ENCODE data around the gene DACT3.

The DACT3 gene

GRCh38 chr19:46656541-46656940 lies 4.4 kb downstream of the DACT3 start:
- H2BK5ac ChIP-seq (ENCODE audit: low read depth, low read length, poor library complexity), result no peak overlapping the region
- H3K36me3 ChIP-seq (ENCODE audit: control insufficient read depth in 1 of 2, insufficient read depth in 2 of 2, low read length in 2 of 2), result peaks cover 5 to 15% of the 10 kb centered on the region in 2 experiments
- no peak overlapping the region for H3K4me3 ChIP-seq (ENCODE audit: low read depth, low read length)
- no peak overlapping the region for H4K12ac ChIP-seq (ENCODE audit: low read depth, low read length)
- WGBS (ENCODE audit: extremely low coverage, insufficient coverage, insufficient read length), result no CpG with 5 or more reads among the region's 5 CpGs
- peaks cover 3% of the 10 kb centered on the region for H3K79me2 ChIP-seq (ENCODE audit: control insufficient read depth, insufficient read depth, low read length, poor library complexity)
- H3K4ac ChIP-seq (ENCODE audit: low read depth, low read length), result no peak overlapping the region
- H4K8ac ChIP-seq (ENCODE audit: low read depth, low read length), result no peak overlapping the region
- H3K23ac ChIP-seq (ENCODE audit: low read length), result no peak overlapping the region
- H3K4me2 ChIP-seq (ENCODE audit: low read length), result no peak overlapping the region
- no peak overlapping the region for H2BK12ac ChIP-seq (ENCODE audit: low read length)
- no peak overlapping the region for H2BK120ac ChIP-seq (ENCODE audit: insufficient read depth, low read length, poor library complexity)
- H3K9ac ChIP-seq (ENCODE audit: low read length), result no peak overlapping the region
- peaks cover 6% of the 10 kb centered on the region for H3K27me3 ChIP-seq (ENCODE audit: insufficient read depth, low read length)
- peaks cover 8% of the 10 kb centered on the region for H3K79me1 ChIP-seq (ENCODE audit: low read length)
- peaks cover 0 to 7% of the 10 kb centered on the region in 2 experiments for H3K4me1 ChIP-seq (ENCODE audit: control insufficient read depth in 1 of 2, insufficient read depth in 2 of 2, low read length in 2 of 2)
- no peak overlapping the region for H3K27ac ChIP-seq (ENCODE audit: low read depth, low read length)
- peak in 1 of 2 donors; percentile 31 for DNase-seq
- H3K14ac ChIP-seq (ENCODE audit: low read length), result no peak overlapping the region
- H3K18ac ChIP-seq (ENCODE audit: low read length), result no peak overlapping the region
- H2AK5ac ChIP-seq (ENCODE audit: low read length), result no peak overlapping the region
- no peaks in the 10 kb centered on the region for H3K9me3 ChIP-seq (ENCODE audit: insufficient read depth, low read depth, low read length)
- H2AFZ ChIP-seq (ENCODE audit: insufficient read depth, low read length, poor library complexity), result no peak overlapping the region
- H4K91ac ChIP-seq (ENCODE audit: low read depth, low read length), result no peak overlapping the region

GRCh38 chr19:46654621-46655152 lies 6.3 kb downstream of the DACT3 start:
- Histone ChIP-seq H2BK5ac (ENCODE audit: low read depth, low read length, poor library complexity) (no peak overlapping the region), H3K9ac (ENCODE audit: low read length) (no peak overlapping the region), H3K23ac (ENCODE audit: low read length) (no peak overlapping the region), H3K4me2 (ENCODE audit: low read length) (no peak overlapping the region), H3K36me3 (ENCODE audit: control insufficient read depth in 1 of 2, insufficient read depth in 2 of 2, low read length in 2 of 2) (peaks cover 5 to 15% of the 10 kb centered on the region in 2 experiments), H2BK120ac (ENCODE audit: insufficient read depth, low read length, poor library complexity) (no peak overlapping the region), H4K12ac (ENCODE audit: low read depth, low read length) (no peak overlapping the region), H2AK5ac (ENCODE audit: low read length) (no peak overlapping the region), H3K4me1 (ENCODE audit: control insufficient read depth in 1 of 2, insufficient read depth in 2 of 2, low read length in 2 of 2) (peaks cover 0 to 7% of the 10 kb centered on the region in 2 experiments), H2BK12ac (ENCODE audit: low read length) (no peak overlapping the region), H3K4me3 (ENCODE audit: low read depth, low read length) (no peak overlapping the region), H3K27ac (ENCODE audit: low read depth, low read length) (peak overlapping the region; percentile 2), H3K14ac (ENCODE audit: low read length) (no peak overlapping the region), H3K79me1 (ENCODE audit: low read length) (peaks cover 3% of the 10 kb centered on the region), H2AFZ (ENCODE audit: insufficient read depth, low read length, poor library complexity) (no peak overlapping the region), H3K9me3 (ENCODE audit: insufficient read depth, low read depth, low read length) (peaks cover 4% of the 10 kb centered on the region), H4K8ac (ENCODE audit: low read depth, low read length) (no peak overlapping the region), H3K4ac (ENCODE audit: low read depth, low read length) (no peak overlapping the region), H4K91ac (ENCODE audit: low read depth, low read length) (no peak overlapping the region), H3K79me2 (ENCODE audit: control insufficient read depth, insufficient read depth, low read length, poor library complexity) (no peaks in the 10 kb centered on the region), H3K18ac (ENCODE audit: low read length) (no peak overlapping the region), H3K27me3 (ENCODE audit: insufficient read depth, low read length) (peaks cover 2% of the 10 kb centered on the region)
- no CpG with 5 or more reads among the region's 16 CpGs for WGBS (ENCODE audit: extremely low coverage, insufficient coverage, insufficient read length)
- no peak for DNase-seq

DNA sequence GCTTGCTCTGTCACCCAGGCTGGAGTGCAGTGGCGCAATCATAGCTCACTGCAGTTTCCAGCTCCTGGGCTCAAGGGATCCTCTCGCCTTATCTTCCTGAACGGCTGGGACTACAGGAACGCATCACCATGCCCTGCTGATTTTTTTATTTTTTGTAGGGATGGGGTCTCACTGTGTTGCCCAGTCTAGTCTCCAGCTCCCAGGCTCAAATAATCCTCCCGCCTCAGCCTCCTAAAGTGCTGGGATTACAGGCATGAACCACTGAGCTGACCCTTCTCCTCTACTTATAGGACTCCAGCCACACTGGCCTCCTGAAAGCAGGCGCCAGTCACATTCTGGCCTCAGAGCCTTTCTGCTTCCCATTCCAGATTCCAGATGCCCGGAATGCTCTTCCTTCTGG lies 10.5 kb downstream of the DACT3 start:
- Histone ChIP-seq H2AK5ac (ENCODE audit: low read length) (no peak overlapping the region), H2BK5ac (ENCODE audit: low read depth, low read length, poor library complexity) (no peak overlapping the region), H2AFZ (ENCODE audit: insufficient read depth, low read length, poor library complexity) (no peak overlapping the region), H3K27ac (ENCODE audit: low read depth, low read length) (no peak overlapping the region), H4K12ac (ENCODE audit: low read depth, low read length) (no peak overlapping the region), H3K4ac (ENCODE audit: low read depth, low read length) (no peak overlapping the region), H2BK12ac (ENCODE audit: low read length) (no peak overlapping the region), H2BK120ac (ENCODE audit: insufficient read depth, low read length, poor library complexity) (no peak overlapping the region), H3K79me2 (ENCODE audit: control insufficient read depth, insufficient read depth, low read length, poor library complexity) (no peaks in the 10 kb centered on the region), H3K79me1 (ENCODE audit: low read length) (no peaks in the 10 kb centered on the region), H3K18ac (ENCODE audit: low read length) (no peak overlapping the region), H4K91ac (ENCODE audit: low read depth, low read length) (no peak overlapping the region), H3K9ac (ENCODE audit: low read length) (no peak overlapping the region), H3K4me3 (ENCODE audit: low read depth, low read length) (no peak overlapping the region), H3K36me3 (ENCODE audit: control insufficient read depth in 1 of 2, insufficient read depth in 2 of 2, low read length in 2 of 2) (peaks cover 5 to 21% of the 10 kb centered on the region in 2 experiments), H4K8ac (ENCODE audit: low read depth, low read length) (no peak overlapping the region), H3K14ac (ENCODE audit: low read length) (no peak overlapping the region), H3K4me1 (ENCODE audit: control insufficient read depth in 1 of 2, insufficient read depth in 2 of 2, low read length in 2 of 2) (peaks cover 0 to 4% of the 10 kb centered on the region in 2 experiments), H3K23ac (ENCODE audit: low read length) (no peak overlapping the region), H3K27me3 (ENCODE audit: insufficient read depth, low read length) (peaks cover 30% of the 10 kb centered on the region), H3K4me2 (ENCODE audit: low read length) (no peak overlapping the region), H3K9me3 (ENCODE audit: insufficient read depth, low read depth, low read length) (peaks cover 24% of the 10 kb centered on the region)
- peak in 1 of 2 donors; percentile 28 for DNase-seq
- WGBS (ENCODE audit: extremely low coverage, insufficient coverage, insufficient read length), result no CpG with 5 or more reads among the region's 7 CpGs

DNA sequence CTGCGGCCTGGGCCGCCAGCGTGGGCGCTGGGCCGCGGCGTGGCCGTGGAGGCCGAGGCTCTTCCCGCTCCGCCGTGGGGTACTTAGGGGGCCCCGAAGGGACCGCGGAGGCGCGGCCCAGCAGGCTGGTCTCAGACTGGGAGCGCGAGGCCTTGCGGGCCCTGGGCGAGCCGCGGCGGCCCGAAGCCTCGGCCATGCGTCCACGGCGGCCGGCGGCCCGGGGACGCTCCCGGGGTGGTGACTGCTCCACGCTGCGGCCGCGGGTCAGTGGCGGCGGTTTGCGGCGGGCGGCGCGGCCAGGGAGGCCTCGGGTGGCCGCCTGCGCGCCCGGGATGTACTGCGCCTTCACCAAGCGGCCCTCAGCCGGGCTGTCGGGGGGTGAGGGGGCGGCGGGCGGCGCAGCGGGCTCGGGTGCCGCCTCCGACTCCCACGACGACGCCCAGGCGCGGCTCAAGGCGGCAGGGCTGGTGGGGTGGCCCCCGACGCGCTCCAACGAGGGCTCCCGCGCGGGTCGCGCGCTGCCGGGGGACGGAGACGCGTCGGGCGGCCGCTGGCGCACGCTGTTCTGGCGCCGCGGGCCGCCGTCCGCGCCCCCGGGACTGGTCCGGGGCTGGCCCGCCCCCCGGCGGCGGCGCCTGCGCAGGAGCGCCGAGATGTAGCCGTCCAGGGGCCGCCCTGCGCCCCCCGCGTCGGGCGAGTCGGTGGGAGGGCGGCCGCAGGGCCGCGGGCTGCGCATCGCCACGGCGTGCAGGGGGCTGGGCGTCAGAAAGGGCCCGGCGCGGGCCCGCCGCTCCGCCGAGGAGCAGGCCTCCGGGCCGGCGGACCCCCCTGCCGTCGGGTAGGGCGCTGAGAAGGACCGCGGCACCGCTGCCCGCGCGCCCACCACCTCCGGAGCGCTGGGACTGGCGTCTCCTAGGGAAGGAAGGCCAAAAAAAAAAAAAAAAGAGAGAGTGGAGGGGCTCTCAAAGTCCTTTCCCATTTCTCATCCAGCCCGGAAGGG lies 11.7 kb downstream of the DACT3 start:
- Histone ChIP-seq H3K4me1 (ENCODE audit: control insufficient read depth in 1 of 2, insufficient read depth in 2 of 2, low read length in 2 of 2) (peaks cover 0 to 4% of the 10 kb centered on the region in 2 experiments), H4K12ac (ENCODE audit: low read depth, low read length) (no peak overlapping the region), H3K23ac (ENCODE audit: low read length) (no peak overlapping the region), H3K14ac (ENCODE audit: low read length) (no peak overlapping the region), H3K9me3 (ENCODE audit: insufficient read depth, low read depth, low read length) (peaks cover 24% of the 10 kb centered on the region), H3K27ac (ENCODE audit: low read depth, low read length) (no peak overlapping the region), H2BK5ac (ENCODE audit: low read depth, low read length, poor library complexity) (no peak overlapping the region), H2AFZ (ENCODE audit: insufficient read depth, low read length, poor library complexity) (no peak overlapping the region), H3K4me2 (ENCODE audit: low read length) (peak overlapping the region; percentile 36), H4K8ac (ENCODE audit: low read depth, low read length) (no peak overlapping the region), H2BK120ac (ENCODE audit: insufficient read depth, low read length, poor library complexity) (no peak overlapping the region), H3K4me3 (ENCODE audit: low read depth, low read length) (no peak overlapping the region), H3K36me3 (ENCODE audit: control insufficient read depth in 1 of 2, insufficient read depth in 2 of 2, low read length in 2 of 2) (peaks cover 5 to 18% of the 10 kb centered on the region in 2 experiments), H3K79me1 (ENCODE audit: low read length) (no peaks in the 10 kb centered on the region), H3K27me3 (ENCODE audit: insufficient read depth, low read length) (peaks cover 30% of the 10 kb centered on the region), H3K79me2 (ENCODE audit: control insufficient read depth, insufficient read depth, low read length, poor library complexity) (no peaks in the 10 kb centered on the region), H2AK5ac (ENCODE audit: low read length) (no peak overlapping the region), H3K9ac (ENCODE audit: low read length) (no peak overlapping the region), H3K4ac (ENCODE audit: low read depth, low read length) (no peak overlapping the region), H3K18ac (ENCODE audit: low read length) (no peak overlapping the region), H2BK12ac (ENCODE audit: low read length) (no peak overlapping the region), H4K91ac (ENCODE audit: low read depth, low read length) (no peak overlapping the region)
- DNase-seq, result no peak
- no CpG with 5 or more reads among the region's 144 CpGs for WGBS (ENCODE audit: extremely low coverage, insufficient coverage, insufficient read length)
